Measurements from ENCODE around the gene UBA6. TPM values are rescaled to one million over a fixed set of nuclear protein-coding genes. Genes with fewer than 3 reads are reported as not detected.

The UBA6 gene
- total RNA-seq = 64.0 and 85.6 TPM in 2 replicates
- total RNA-seq (2013) = 69.2 TPM
- polyA plus RNA-seq = 22.8 and 46.4 TPM in 2 replicates
- 31.0 and 71.7 TPM in 2 replicates for polyA minus RNA-seq

GRCh38 chr4:67700738-67701516 is at the start of gene UBA6:
UBA6 (minus strand) TSS chr4:67701155; CDS start chr4:67701119, 36 bp downstream.
- ATAC-seq (ENCODE audit: low read depth) = peak; percentile 97
- under 1% methylated on average over 43 of the region's 57 CpGs for WGBS (ENCODE audit: insufficient coverage)
- Histone ChIP-seq H3K9ac (ENCODE audit: low read length) (peak within 1 kb of the TSS; percentile 92), H3K27ac (ENCODE audit: low read length in 2 of 2) (peak within 1 kb of the TSS; percentile 69 to 88), H3K79me2 (ENCODE audit: control insufficient read depth, insufficient read depth, low read length) (peaks cover 80% of the 10 kb centered on the region), H2AFZ (ENCODE audit: insufficient read depth, low read depth, low read length, poor library complexity, severe bottlenecking) (peak within 1 kb of the TSS; percentile 80), H3K4me1 (ENCODE audit: control insufficient read depth in 2 of 2, insufficient read depth in 2 of 2, low read length in 2 of 2) (peaks cover 18 to 22% of the 10 kb centered on the region in 2 donors), H3K4me3 (ENCODE audit: control extremely low read depth in 1 of 5, extremely low read depth in 1 of 5, insufficient read depth in 1 of 5, low read depth in 2 of 5, low read length in 4 of 5) (peak within 1 kb of the TSS; percentile 69 to 95 (median 88)), H3K27me3 (replicated peaks in 1 of 4; ENCODE audit: control extremely low read depth in 1 of 4, control insufficient read depth in 3 of 4, insufficient read depth in 4 of 4, low read length in 3 of 4) (no peaks in the 10 kb centered on the region), H3K9me3 (ENCODE audit: control extremely low read depth in 1 of 3, control insufficient read depth in 2 of 3, insufficient read depth in 1 of 3, low read length in 2 of 3) (no peaks in the 10 kb centered on the region), H3K4me2 (replicated peaks; ENCODE audit: low read depth, low read length, poor library complexity, severe bottlenecking) (peak within 1 kb of the TSS; percentile 84), H3K36me3 (replicated peaks in 1 of 2; ENCODE audit: control extremely low read depth in 1 of 2, control insufficient read depth in 1 of 2, extremely low read depth in 1 of 2, insufficient read depth in 2 of 2, low read length in 1 of 2) (no peaks in the 10 kb centered on the region), H4K20me1 (ENCODE audit: control insufficient read depth, insufficient read depth, low read length, poor library complexity, severe bottlenecking) (no peaks in the 10 kb centered on the region)
- DNase-seq = peak; percentile 97
- Mint-ChIP-seq H3K27me3 (no peaks in the 10 kb centered on the region), H3K4me1 (peaks cover 57% of the 10 kb centered on the region), H3K27ac (peak within 1 kb of the TSS; percentile 95), H3K4me3 (peak within 1 kb of the TSS; percentile 92), H3K9me3 (ENCODE audit: insufficient read depth) (no peaks in the 10 kb centered on the region)
- intact Hi-C loops (cut with micrococcal nuclease) = loop anchor here (1.0 to 2.0 kb wide), 4 partner anchors 46 to 649 kb away; partner anchors contain the start of genes CENPC and YTHDC1
- TF ChIP-seq EZH2 (IDR thresholded peaks at IDR 0.05; ENCODE audit: borderline replicate concordance, insufficient read depth, low read depth, low read length, poor library complexity, severe bottlenecking) (no peak), CTCF (IDR thresholded peaks at IDR 0.05) (peak; percentile 65)
- ChIA-PET POLR2A (interaction anchor here (1.0 to 2.1 kb wide), 2 partner anchors 151 to 156 kb away, joined by 4 to 19 read pairs; partner anchors contain the start of gene CENPC), CTCF (interaction anchor here (1.1 to 3.3 kb wide), 7 partner anchors 9 to 210 kb away, joined by 3 to 21 read pairs (median 4); no protein-coding TSS in a partner anchor)

GRCh38 chr4:67750691-67751090 is 49.7 kb upstream of the UBA6 start:
- no peak overlapping the region for H3K4me2 ChIP-seq (replicated peaks; ENCODE audit: low read depth, low read length, poor library complexity, severe bottlenecking)
- ChIA-PET CTCF (no interaction called here), POLR2A (interaction anchor here (0.6 kb wide), 1 partner anchor 173 kb away, joined by 6 read pairs; no protein-coding TSS in a partner anchor)
- H3K4me1 Mint-ChIP-seq = no peaks in the 10 kb centered on the region
- no peaks in the 10 kb centered on the region for H3K27me3 ChIP-seq (replicated peaks in 1 of 4; ENCODE audit: control extremely low read depth in 1 of 4, control insufficient read depth in 3 of 4, insufficient read depth in 4 of 4, low read length in 3 of 4)
- no peaks in the 10 kb centered on the region for H3K9me3 Mint-ChIP-seq (ENCODE audit: insufficient read depth)
- TF ChIP-seq EZH2 (IDR thresholded peaks at IDR 0.05; ENCODE audit: borderline replicate concordance, insufficient read depth, low read depth, low read length, poor library complexity, severe bottlenecking) = no peak
- no peak for TF ChIP-seq CTCF (IDR thresholded peaks at IDR 0.05)
- no CpG with 5 or more reads among the region's 4 CpGs for WGBS (ENCODE audit: insufficient coverage)
- intact Hi-C loops (cut with micrococcal nuclease) = no loop called here
- H3K4me3 Mint-ChIP-seq = no peak overlapping the region
- H3K27me3 Mint-ChIP-seq = no peaks in the 10 kb centered on the region
- no peak overlapping the region for H3K9ac ChIP-seq (ENCODE audit: low read length)
- DNase-seq (no peak), ATAC-seq (ENCODE audit: low read depth) (no peak)
- H3K4me3 ChIP-seq (ENCODE audit: control extremely low read depth in 1 of 5, extremely low read depth in 1 of 5, insufficient read depth in 1 of 5, low read depth in 2 of 5, low read length in 4 of 5) = no peak overlapping the region
- H3K36me3 ChIP-seq (replicated peaks in 1 of 2; ENCODE audit: control extremely low read depth in 1 of 2, control insufficient read depth in 1 of 2, extremely low read depth in 1 of 2, insufficient read depth in 2 of 2, low read length in 1 of 2) = no peaks in the 10 kb centered on the region
- no peaks in the 10 kb centered on the region for H3K4me1 ChIP-seq (ENCODE audit: control insufficient read depth in 2 of 2, insufficient read depth in 2 of 2, low read length in 2 of 2)
- no peaks in the 10 kb centered on the region for H3K79me2 ChIP-seq (ENCODE audit: control insufficient read depth, insufficient read depth, low read length)
- no peak overlapping the region for H2AFZ ChIP-seq (ENCODE audit: insufficient read depth, low read depth, low read length, poor library complexity, severe bottlenecking)
- H3K27ac ChIP-seq (ENCODE audit: low read length in 2 of 2) = no peak overlapping the region
- H3K9me3 ChIP-seq (ENCODE audit: control extremely low read depth in 1 of 3, control insufficient read depth in 2 of 3, insufficient read depth in 1 of 3, low read length in 2 of 3) = no peaks in the 10 kb centered on the region
- H4K20me1 ChIP-seq (ENCODE audit: control insufficient read depth, insufficient read depth, low read length, poor library complexity, severe bottlenecking) = no peaks in the 10 kb centered on the region
- no peak overlapping the region for H3K27ac Mint-ChIP-seq
